HepG2 (cell line): Measurements from ENCODE around the gene ACADS. TPM values are rescaled to one million over a fixed set of nuclear protein-coding genes. Genes with fewer than 3 reads are reported as not detected.

Experiments used
- ATAC-seq: fragments of 200-7000 bp; cut with Tn5 transposase; 3 replicates; pipeline ENCODE4 v1.9.1; 2020; ENCODE audit warnings: mild to moderate bottlenecking, moderate library complexity
- BruUV-seq: library from RNA; stranded (reverse); fragments of 400-500 nt; replicated peaks from 2 replicates; lab custom pipeline; 2021; lab: Mats Ljungman, UMichigan
- CTCF ChIA-PET: fragments of 300-600 bp; formaldehyde crosslinking; extraction: SDS; loops from one replicate; lab custom pipeline; 2021; ENCODE audit warnings: low total read pairs, inconsistent platforms, low intra/inter-chr PET ratio; lab: Yijun Ruan, JAX
- POLR2A ChIA-PET: fragments of 350-600 bp; sonication (Branson Sonifier 250); formaldehyde crosslinking; loops from one replicate; lab custom pipeline; 2020; ENCODE audit warnings: antibody characterized with exemption, inconsistent platforms; lab: Yijun Ruan, JAX
- DNase-seq: peaks from one replicate; pipeline ENCODE4 v3.0.0-alpha.2; 2015; ENCODE audit warnings: low spot score
- FAIRE-seq: peaks from 3 replicates; lab custom pipeline; 2011; peaks lifted over from hg19 to GRCh38; lab: Jason Lieb, UNC
- H2AFZ ChIP-seq: one replicate; pipeline ENCODE4 v1.6.1; 2011; ENCODE audit warnings: low read length, inconsistent platforms
- H3K27ac ChIP-seq: fragments of 300-600 bp; 3 replicates; pipeline ENCODE4 v1.8.0; 2011; ENCODE audit warnings: mixed run types, mild to moderate bottlenecking, mixed read lengths, low read length, inconsistent platforms; ENCODE audit not compliant: insufficient read depth; ENCODE audit errors: extremely low read length
- H3K27me3 ChIP-seq, 2 experiments: fragments of 200-600 bp in 1 of 2; 2 replicates in 1 of 2; 3 replicates in 1 of 2; pipeline versions ENCODE4 v1.6.0 to v1.8.0; 2011; ENCODE audit warnings: low read length in 2 of 2, mild to moderate bottlenecking in 2 of 2, moderate library complexity in 2 of 2, inconsistent platforms in 1 of 2; ENCODE audit not compliant: insufficient read depth in 2 of 2, control insufficient read depth in 1 of 2
- H3K36me3 ChIP-seq, 2 experiments: fragments of 200-600 bp in 1 of 2; replicated peaks in 1 of 2; 2 replicates in 1 of 2; 3 replicates in 1 of 2; pipeline versions ENCODE4 v1.5.1 to v1.8.0; 2011; ENCODE audit warnings: low read length in 2 of 2, inconsistent platforms in 1 of 2; ENCODE audit not compliant: insufficient read depth in 2 of 2, control insufficient read depth in 1 of 2
- H3K4me1 ChIP-seq: 2 replicates; pipeline ENCODE4 v1.5.1; 2012; ENCODE audit warnings: low read length, inconsistent platforms; ENCODE audit not compliant: insufficient read depth
- H3K4me2 ChIP-seq: 2 replicates; pipeline ENCODE4 v1.6.0; 2011; ENCODE audit warnings: low read depth, low read length, inconsistent platforms
- H3K4me3 ChIP-seq, 3 experiments: fragments of 200-600 bp in 1 of 3; sonication (generic), shearing (Covaris generic) in 1 of 3; replicated peaks in 1 of 3; 2 replicates each; pipeline ENCODE4 v1.5.1; 2011 to 2016; ENCODE audit warnings: low read length in 3 of 3, inconsistent platforms in 2 of 3, low read depth in 2 of 3, mild to moderate bottlenecking in 2 of 3, control low read depth in 1 of 3, mixed read lengths in 1 of 3; ENCODE audit not compliant: insufficient read depth in 1 of 3
- H3K79me2 ChIP-seq: one replicate; pipeline ENCODE4 v1.6.1; 2011; ENCODE audit warnings: low read length, inconsistent platforms; ENCODE audit not compliant: insufficient read depth
- H3K9ac ChIP-seq: 2 replicates; pipeline ENCODE4 v1.6.0; 2011; ENCODE audit warnings: mild to moderate bottlenecking, low read depth, low read length, inconsistent platforms; ENCODE audit not compliant: insufficient read depth
- H3K9me3 ChIP-seq: 2 replicates; pipeline ENCODE4 v1.5.1; 2012; ENCODE audit warnings: mild to moderate bottlenecking, low read length
- H4K20me1 ChIP-seq: 2 replicates; pipeline ENCODE4 v1.6.0; 2011; ENCODE audit warnings: inconsistent platforms, mild to moderate bottlenecking, low read length, moderate library complexity; ENCODE audit not compliant: insufficient read depth
- ATF4 ChIP-seq, 2 experiments: fragments of 450-650 bp in 1 of 2; sonication (generic) in 1 of 2; formaldehyde crosslinking; IDR thresholded peaks; 2 replicates each; pipeline versions ENCODE4 v1.5.0 to v1.8.0; 2020 to 2022; ENCODE audit warnings: mild to moderate bottlenecking in 1 of 2, missing genetic modification reagents in 1 of 2
- HMG20B ChIP-seq: conservative IDR thresholded peaks from 2 replicates; pipeline ENCODE4 v1.6.1; 2016; ENCODE audit warnings: missing genetic modification reagents, missing compliant biosample characterization
- HOMEZ ChIP-seq: IDR thresholded peaks from 2 replicates; pipeline ENCODE4 v1.6.1; 2016; ENCODE audit warnings: low read depth
- JDP2 ChIP-seq: sonication (generic); formaldehyde crosslinking; IDR thresholded peaks from 2 replicates; pipeline ENCODE4 v1.8.1; 2022; ENCODE audit warnings: missing genetic modification reagents, borderline replicate concordance
- KDM1A ChIP-seq: IDR thresholded peaks from 2 replicates; pipeline ENCODE4 v1.6.1; 2016; ENCODE audit warnings: missing compliant biosample characterization
- RARA ChIP-seq: IDR thresholded peaks from 2 replicates; pipeline ENCODE4 v1.6.1; 2016; ENCODE audit warnings: missing genetic modification reagents, missing compliant biosample characterization
- SIN3A ChIP-seq: IDR thresholded peaks from 2 replicates; pipeline ENCODE4 v1.6.1; 2011; ENCODE audit warnings: low read depth, mild to moderate bottlenecking, control low read depth, low read length, borderline replicate concordance
- TBX3 ChIP-seq: fragments of 450-650 bp; IDR thresholded peaks from 2 replicates; pipeline ENCODE4 v1.6.1; 2017; ENCODE audit warnings: antibody characterized with exemption, mild to moderate bottlenecking, inconsistent platforms, borderline replicate concordance
- TFAP4 ChIP-seq: sonication (generic); IDR thresholded peaks from 2 replicates; pipeline ENCODE4 v1.6.1; 2016; ENCODE audit warnings: low read depth, borderline replicate concordance
- ZBTB20 ChIP-seq: sonication (generic); formaldehyde crosslinking; IDR thresholded peaks from 2 replicates; pipeline ENCODE4 v1.8.1; 2023; ENCODE audit warnings: missing genetic modification reagents, low read depth, mild to moderate bottlenecking, borderline replicate concordance
- ZNF124 ChIP-seq: sonication (generic); formaldehyde crosslinking; IDR thresholded peaks from 2 replicates; pipeline ENCODE4 v1.4.0; 2020; ENCODE audit warnings: missing genetic modification reagents
- ZNF274 ChIP-seq: sonication (generic); formaldehyde crosslinking; IDR thresholded peaks from 2 replicates; pipeline ENCODE4 v1.5.1; 2020; ENCODE audit warnings: mild to moderate bottlenecking, missing genetic modification reagents
- WGBS: methylation state at CpG from one replicate; pipeline ENCODE4 v1.1.6; 2017; ENCODE audit warnings: low lambda C conversion rate; 5-methylcytosine and 5-hydroxymethylcytosine counted together
- in situ Hi-C: cut with HindIII; loops from 2 replicates; pipeline ENCODE4 v1.10.0; 2017; ENCODE audit warnings: low pct_unique_long_range_greater_than_20kb; ENCODE audit not compliant: extremely low pct_ligation_motif_present
- intact Hi-C: fragments of 100-400 bp; cut with micrococcal nuclease; formaldehyde crosslinking; loops from one replicate; pipeline ENCODE4 v1.10.0; 2022; ENCODE audit not compliant: unreplicated experiment
- polyA plus RNA-seq, 8 experiments: library from polyadenylated mRNA; depleted of rRNA in 3 of 8; stranded (reverse) in 7 of 8; unstranded in 1 of 8; fragments of >200 nt; fragmentation: Illumina TruSeq in 4 of 8; extraction: Trizol in 4 of 8; gene quantifications; 2 replicates each; pipeline versions ENCODE4 v1.2.1 to v1.2.3, GENCODE V29; 2011 to 2016; ENCODE audit warnings: low read depth in 4 of 8, missing spikeins in 1 of 8, mixed read lengths in 1 of 8; ENCODE audit not compliant: insufficient read depth in 1 of 8
- total RNA-seq, 5 experiments: library from RNA; depleted of rRNA; stranded (reverse); fragments of >200 nt; fragmentation: Illumina TruSeq; extraction: Trizol; gene quantifications; 2 replicates each; pipeline ENCODE4 v1.2.3, GENCODE V29; 2016; ENCODE audit warnings: low read depth in 1 of 5
- TF ChIP-seq, protein P1 (sequence below): sonication (generic); formaldehyde crosslinking; conservative IDR thresholded peaks from 2 replicates; pipeline ENCODE4 v1.5.0; 2020; ENCODE audit warnings: missing genetic modification reagents
- TF ChIP-seq, protein P2 (sequence below): IDR thresholded peaks from 2 replicates; pipeline ENCODE4 v1.6.1; 2016; ENCODE audit warnings: mild to moderate bottlenecking, missing biosample characterization, missing genetic modification reagents

ACADS gene
- total and polyA plus RNA-seq, 2 of the 13 experiments (the other 11 are each of a cell fraction or from before 2014, with no cell fraction given) = 17.4 to 27.7 TPM

DNA sequence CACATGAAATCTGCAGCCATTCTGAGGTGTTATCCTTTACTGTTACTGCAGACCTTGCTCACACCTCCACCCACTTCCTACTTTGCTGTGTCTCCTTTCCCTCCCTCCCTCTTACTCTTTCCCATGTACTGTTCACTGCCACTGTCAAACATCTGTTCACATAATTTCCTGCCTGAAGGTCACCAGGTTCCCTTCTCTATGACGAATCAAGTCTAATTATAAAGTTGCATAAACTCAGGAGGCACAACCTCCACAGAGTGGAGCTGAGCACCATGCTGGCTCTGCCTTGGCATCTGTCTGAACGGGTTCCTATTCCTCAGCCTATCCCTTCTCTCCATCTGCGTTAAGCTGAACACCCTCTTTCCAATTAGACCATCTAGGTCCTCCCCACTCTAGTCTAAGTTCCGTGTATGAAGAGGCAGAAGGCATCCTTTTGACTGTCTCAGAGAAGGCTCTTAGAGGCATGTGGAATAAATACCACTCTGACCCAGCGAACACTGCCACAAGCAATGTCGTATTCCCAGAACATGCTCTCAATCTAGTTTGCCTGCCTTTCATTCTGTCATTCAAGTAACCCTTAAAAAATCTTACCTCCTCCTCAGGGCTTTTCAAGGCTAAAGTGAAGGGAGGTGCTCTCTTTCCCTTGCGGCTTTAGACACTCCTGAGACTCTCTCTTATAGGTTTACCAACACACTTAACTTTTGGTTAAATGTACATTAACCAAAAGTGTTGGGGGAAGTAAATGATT, 48.7 kb downstream of the ACADS start (continued):
- no peak for TF ChIP-seq ZNF274 (CRISPR knock-in tag)
- TF ChIP-seq, protein P1, sequence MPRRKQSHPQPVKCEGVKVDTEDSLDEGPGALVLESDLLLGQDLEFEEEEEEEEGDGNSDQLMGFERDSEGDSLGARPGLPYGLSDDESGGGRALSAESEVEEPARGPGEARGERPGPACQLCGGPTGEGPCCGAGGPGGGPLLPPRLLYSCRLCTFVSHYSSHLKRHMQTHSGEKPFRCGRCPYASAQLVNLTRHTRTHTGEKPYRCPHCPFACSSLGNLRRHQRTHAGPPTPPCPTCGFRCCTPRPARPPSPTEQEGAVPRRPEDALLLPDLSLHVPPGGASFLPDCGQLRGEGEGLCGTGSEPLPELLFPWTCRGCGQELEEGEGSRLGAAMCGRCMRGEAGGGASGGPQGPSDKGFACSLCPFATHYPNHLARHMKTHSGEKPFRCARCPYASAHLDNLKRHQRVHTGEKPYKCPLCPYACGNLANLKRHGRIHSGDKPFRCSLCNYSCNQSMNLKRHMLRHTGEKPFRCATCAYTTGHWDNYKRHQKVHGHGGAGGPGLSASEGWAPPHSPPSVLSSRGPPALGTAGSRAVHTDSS (CRISPR knock-in tag) = no peak

DNA sequence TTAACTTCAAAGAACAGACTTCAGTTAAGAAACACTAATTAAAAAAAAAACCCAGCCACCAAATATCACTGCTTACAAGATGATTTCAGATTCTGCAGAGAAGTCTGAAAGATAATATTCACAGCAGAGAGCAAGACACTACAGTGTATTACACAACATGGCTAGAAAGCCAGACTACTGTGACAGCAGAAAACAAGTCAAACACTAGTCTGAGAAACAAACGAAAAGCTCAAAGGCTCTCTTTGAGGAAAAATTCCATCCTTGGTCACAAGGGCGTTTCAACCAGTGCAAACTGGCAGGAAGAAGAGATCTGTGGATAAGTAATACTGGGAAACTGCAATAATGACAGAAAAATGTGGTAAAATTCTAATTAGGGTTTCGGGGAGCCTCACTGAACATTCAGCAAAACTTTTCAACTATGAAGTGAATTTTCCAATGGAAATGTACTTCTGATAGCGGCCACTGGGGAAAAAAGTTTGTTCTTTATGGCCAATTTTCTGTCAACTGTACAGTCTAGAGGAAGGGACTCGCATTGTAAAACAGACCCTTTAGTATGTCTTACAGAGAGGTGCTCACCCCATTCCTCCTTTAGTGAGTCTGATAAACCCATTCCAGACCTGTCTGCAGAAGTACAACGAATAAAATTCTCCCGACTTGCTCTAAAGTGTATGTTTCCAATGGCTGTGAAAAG, 50.4 kb downstream of the ACADS start:
- peak; percentile 78 for ATAC-seq
- peak; percentile 45 for DNase-seq
- ChIA-PET CTCF (no interaction called here), POLR2A (no interaction called here)
- Histone ChIP-seq H3K79me2 (no peaks in the 10 kb centered on the region), H3K9ac (no peak overlapping the region), H4K20me1 (peaks cover 3% of the 10 kb centered on the region; the same call in 1 of the 2 replicates), H3K4me1 (peaks cover 20% of the 10 kb centered on the region), H3K36me3 (peaks cover 6 to 18% of the 10 kb centered on the region in 2 experiments), H3K4me2 (0 out of 2 replicates have a peak overlapping the region, but pooled peaks have one; percentile 8), H2AFZ (no peak overlapping the region), H3K9me3 (no peaks in the 10 kb centered on the region), H3K27ac (peak overlapping the region; percentile 25), H3K27me3 (no peaks in the 10 kb centered on the region), H3K4me3 (no peak overlapping the region)
- 62% methylated on average over 7 of the region's 7 CpGs for WGBS
- in situ Hi-C loops = no loop called here
- BruUV-seq = no TSS peak
- intact Hi-C loops = no loop called here
- FAIRE-seq = peak; percentile 74
- TF ChIP-seq HOMEZ (no peak), HMG20B (CRISPR knock-in tag) (no peak), KDM1A (no peak), SIN3A (no peak), RARA (CRISPR knock-in tag) (0 out of 2 replicates have a peak, but pooled peaks have one; percentile 36), TBX3 (no peak), JDP2 (no peak), ZBTB20 (no peak), TFAP4 (no peak), ZNF124 (CRISPR knock-in tag) (no peak), ATF4 (CRISPR knock-in tag; IDR thresholded peaks at IDR 0.05) (no peak)
- TF ChIP-seq, protein P2, sequence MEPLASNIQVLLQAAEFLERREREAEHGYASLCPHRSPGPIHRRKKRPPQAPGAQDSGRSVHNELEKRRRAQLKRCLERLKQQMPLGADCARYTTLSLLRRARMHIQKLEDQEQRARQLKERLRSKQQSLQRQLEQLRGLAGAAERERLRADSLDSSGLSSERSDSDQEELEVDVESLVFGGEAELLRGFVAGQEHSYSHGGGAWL = no peak
